Vagina (tissue), 2 donors: ENCODE measurements around the gene MARCHF3. TPM values are rescaled to one million over a fixed set of nuclear protein-coding genes. Genes with fewer than 3 reads are reported as not detected.

Source experiments
- DNase-seq, 2 donors: peaks; one replicate each; pipeline ENCODE4 v3.0.0-alpha.2; 2017; ENCODE audit errors: extremely low spot score in 2 of 2
- H3K27ac ChIP-seq: fragments of 200-600 bp; sonication (generic); one replicate; pipeline ENCODE4 v1.5.1; 2019
- H3K27me3 ChIP-seq: fragments of 200-600 bp; sonication (generic); one replicate; pipeline ENCODE4 v1.5.1; 2019
- H3K36me3 ChIP-seq, 2 donors: fragments of 200-600 bp; sonication (generic); one replicate each; pipeline ENCODE4 v1.5.1; 2017 to 2019
- H3K4me1 ChIP-seq: fragments of 200-600 bp; sonication (generic); one replicate; pipeline ENCODE4 v1.5.1; 2019
- H3K4me3 ChIP-seq, 2 donors: fragments of 200-600 bp; sonication (generic); 1 replicate in 1 of 2; 2 replicates in 1 of 2; pipeline ENCODE4 v1.5.1; 2016 to 2019
- H3K9me3 ChIP-seq: fragments of 200-600 bp; sonication (generic); one replicate; pipeline ENCODE4 v1.5.1; 2019
- POLR2A ChIP-seq, 2 donors: fragments of 450-650 bp; IDR thresholded peaks; one replicate each; pipeline ENCODE4 v1.6.1; 2017; ENCODE audit warnings: antibody characterized with exemption in 2 of 2, mild to moderate bottlenecking in 2 of 2, moderate library complexity in 2 of 2
- POLR2AphosphoS5 ChIP-seq, 2 donors: sonication (generic); formaldehyde crosslinking; IDR thresholded peaks; one replicate each; pipeline ENCODE4 v1.9.0; 2017; ENCODE audit warnings: antibody characterized with exemption in 2 of 2, mild to moderate bottlenecking in 2 of 2, low read depth in 1 of 2; ENCODE audit not compliant: insufficient read depth in 1 of 2
- intact Hi-C: fragments of 100-400 bp; cut with DNase I; formaldehyde crosslinking; loops from one replicate; pipeline ENCODE4 v1.15.1; 2023
- total RNA-seq: library from RNA; depleted of rRNA; stranded (reverse); fragments of >200 nt; gene quantifications from one replicate; pipeline ENCODE4 v1.2.3, GENCODE V29; 2016
- TF ChIP-seq, protein P1 (sequence below), 3 experiments: fragments of 450-650 bp in 2 of 3; fragments of 200-600 bp in 1 of 3; sonication (generic) in 1 of 3; IDR thresholded peaks; one replicate each; pipeline ENCODE4 v1.5.1; 2017 to 2019; ENCODE audit warnings: antibody characterized with exemption in 3 of 3, mild to moderate bottlenecking in 2 of 3, moderate library complexity in 2 of 3

Gene MARCHF3
- total RNA-seq, 1 donor from 2014 or later, result 2.0 TPM

DNA sequence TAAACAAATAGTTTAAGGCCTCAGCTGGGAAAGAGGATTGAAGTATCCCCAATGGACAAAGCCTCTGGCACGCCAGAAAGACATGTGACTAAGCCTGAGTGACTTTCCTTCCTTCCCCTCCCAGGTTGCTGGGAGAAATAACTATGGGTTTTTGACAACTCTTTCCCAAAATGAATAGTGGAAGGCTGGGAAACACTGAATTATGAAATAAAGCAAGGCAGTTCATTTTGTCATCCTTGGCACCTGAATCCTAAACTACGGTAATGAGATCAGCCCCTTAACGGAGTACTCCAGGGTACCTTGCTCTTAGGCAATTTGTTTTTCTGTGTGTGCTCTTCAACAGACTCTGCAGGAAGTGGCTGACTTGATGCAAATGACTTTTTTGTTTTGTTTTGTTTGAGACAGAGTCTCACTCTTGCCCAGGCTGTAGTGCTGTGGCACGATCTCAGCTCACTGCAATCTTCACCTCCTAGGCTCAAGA lies 178.2 kb downstream of the MARCHF3 start:
- Histone ChIP-seq H3K27me3 (no peaks in the 10 kb centered on the region), H3K4me1 (peaks cover 4% of the 10 kb centered on the region), H3K9me3 (no peaks in the 10 kb centered on the region), H3K4me3 (no peak overlapping the region), H3K27ac (peak overlapping the region; percentile 36), H3K36me3 (no peaks in the 10 kb centered on the region)
- no peak for DNase-seq
- TF ChIP-seq POLR2A (IDR thresholded peaks at IDR 0.05) (no peak), POLR2AphosphoS5 (IDR thresholded peaks at IDR 0.05; ENCODE audit: insufficient read depth in 1 of 2, low read depth in 1 of 2) (no peak)
- TF ChIP-seq, protein P1, sequence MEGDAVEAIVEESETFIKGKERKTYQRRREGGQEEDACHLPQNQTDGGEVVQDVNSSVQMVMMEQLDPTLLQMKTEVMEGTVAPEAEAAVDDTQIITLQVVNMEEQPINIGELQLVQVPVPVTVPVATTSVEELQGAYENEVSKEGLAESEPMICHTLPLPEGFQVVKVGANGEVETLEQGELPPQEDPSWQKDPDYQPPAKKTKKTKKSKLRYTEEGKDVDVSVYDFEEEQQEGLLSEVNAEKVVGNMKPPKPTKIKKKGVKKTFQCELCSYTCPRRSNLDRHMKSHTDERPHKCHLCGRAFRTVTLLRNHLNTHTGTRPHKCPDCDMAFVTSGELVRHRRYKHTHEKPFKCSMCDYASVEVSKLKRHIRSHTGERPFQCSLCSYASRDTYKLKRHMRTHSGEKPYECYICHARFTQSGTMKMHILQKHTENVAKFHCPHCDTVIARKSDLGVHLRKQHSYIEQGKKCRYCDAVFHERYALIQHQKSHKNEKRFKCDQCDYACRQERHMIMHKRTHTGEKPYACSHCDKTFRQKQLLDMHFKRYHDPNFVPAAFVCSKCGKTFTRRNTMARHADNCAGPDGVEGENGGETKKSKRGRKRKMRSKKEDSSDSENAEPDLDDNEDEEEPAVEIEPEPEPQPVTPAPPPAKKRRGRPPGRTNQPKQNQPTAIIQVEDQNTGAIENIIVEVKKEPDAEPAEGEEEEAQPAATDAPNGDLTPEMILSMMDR (IDR thresholded peaks at IDR 0.05), result no peak
- intact Hi-C loops, result no loop called here

DNA sequence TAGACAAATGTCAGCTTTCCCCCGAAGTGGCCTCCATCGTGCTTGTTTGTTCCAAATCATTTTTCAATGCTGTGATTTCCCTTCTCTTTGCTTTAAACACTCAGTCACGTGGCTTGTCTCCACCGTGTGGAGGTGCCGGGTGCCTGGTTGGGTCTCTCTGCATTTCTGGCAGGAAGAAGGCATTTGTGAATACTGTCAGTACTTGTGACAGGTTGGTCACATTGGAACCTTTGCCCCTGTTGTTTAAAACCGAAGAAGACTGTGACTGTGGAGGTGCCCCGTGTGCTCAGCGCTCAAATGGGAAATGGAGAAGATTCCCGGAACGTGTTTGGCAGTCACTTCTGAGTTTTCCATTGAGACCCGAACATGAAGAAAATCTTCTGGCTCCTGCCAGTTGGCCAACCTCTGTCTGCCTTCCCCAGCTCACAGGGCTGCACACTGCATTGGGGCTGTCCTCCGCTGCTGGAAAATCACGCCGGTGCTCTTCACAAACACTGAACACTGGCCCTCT lies 178.8 kb downstream of the MARCHF3 start:
- Histone ChIP-seq H3K36me3 (no peaks in the 10 kb centered on the region), H3K9me3 (no peaks in the 10 kb centered on the region), H3K4me1 (peaks cover 4% of the 10 kb centered on the region), H3K27ac (peak overlapping the region; percentile 36), H3K27me3 (no peaks in the 10 kb centered on the region), H3K4me3 (no peak overlapping the region)
- no peak for TF ChIP-seq POLR2AphosphoS5 (IDR thresholded peaks at IDR 0.05; ENCODE audit: insufficient read depth in 1 of 2, low read depth in 1 of 2)
- TF ChIP-seq, protein P1 (IDR thresholded peaks at IDR 0.05), result no peak
- no peak for TF ChIP-seq POLR2A (IDR thresholded peaks at IDR 0.05)
- intact Hi-C loops, result no loop called here
- DNase-seq, result no peak

DNA sequence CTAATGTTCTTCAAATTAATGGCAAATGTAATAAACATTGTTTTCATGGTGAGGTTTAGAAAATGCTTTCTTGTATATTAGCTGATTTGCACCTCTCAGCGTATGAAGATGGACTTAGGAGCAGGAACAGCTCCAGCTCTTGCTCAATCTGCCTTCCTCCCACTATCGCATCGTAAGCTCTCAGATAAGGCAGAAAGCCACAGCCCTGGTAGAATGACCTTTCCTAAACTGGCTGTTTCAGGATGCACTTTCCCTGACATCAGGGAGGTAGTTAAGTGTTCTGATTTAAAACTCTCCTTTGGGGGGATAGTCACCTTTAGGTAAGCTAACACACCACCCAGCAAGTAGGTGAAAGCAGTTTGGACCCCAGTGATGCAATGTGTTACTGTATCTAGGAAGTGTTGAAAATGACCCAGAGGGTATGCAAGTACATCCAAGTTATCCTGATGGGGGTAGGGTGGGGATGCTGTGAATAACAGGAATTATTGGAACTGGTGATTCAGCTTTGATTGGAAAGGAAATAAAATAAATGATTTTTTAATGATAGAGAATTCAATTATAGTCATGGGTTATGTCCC lies 181.2 kb downstream of the MARCHF3 start:
- no peak overlapping the region for H3K27ac ChIP-seq
- H3K27me3 ChIP-seq, result no peaks in the 10 kb centered on the region
- H3K9me3 ChIP-seq, result no peaks in the 10 kb centered on the region
- DNase-seq, result no peak
- TF ChIP-seq POLR2AphosphoS5 (IDR thresholded peaks at IDR 0.05; ENCODE audit: insufficient read depth in 1 of 2, low read depth in 1 of 2) (no peak), POLR2A (IDR thresholded peaks at IDR 0.05) (no peak)
- TF ChIP-seq, protein P1 (IDR thresholded peaks at IDR 0.05), result no peak
- H3K4me3 ChIP-seq, result no peak overlapping the region
- intact Hi-C loops, result no loop called here
- peaks cover 4% of the 10 kb centered on the region for H3K4me1 ChIP-seq
- H3K36me3 ChIP-seq, result no peaks in the 10 kb centered on the region

DNA sequence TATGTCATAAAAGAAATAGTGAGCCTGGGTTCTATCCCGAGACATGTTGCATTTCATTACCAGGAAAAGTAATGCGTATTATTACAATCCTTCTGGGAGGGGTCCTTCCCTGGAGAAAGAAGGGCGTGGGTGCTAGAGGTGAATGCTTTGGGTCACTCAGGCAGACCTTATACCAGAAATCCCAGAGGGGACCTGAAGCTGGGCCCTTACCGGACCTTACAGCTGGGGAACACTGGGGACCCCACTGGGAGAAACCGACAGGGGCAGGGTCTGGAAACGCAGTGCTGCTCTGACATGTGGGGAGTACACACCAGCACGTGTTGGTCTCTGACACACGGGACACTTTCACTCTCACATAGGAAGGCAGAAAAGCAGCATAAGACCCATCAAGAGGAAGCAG lies 182.1 kb downstream of the MARCHF3 start:
- peak overlapping the region; percentile 20 for H3K27ac ChIP-seq
- peaks cover 4% of the 10 kb centered on the region for H3K4me1 ChIP-seq
- no peak for DNase-seq
- intact Hi-C loops, result no loop called here
- H3K9me3 ChIP-seq, result no peaks in the 10 kb centered on the region
- no peak for TF ChIP-seq POLR2A (IDR thresholded peaks at IDR 0.05)
- TF ChIP-seq POLR2AphosphoS5 (IDR thresholded peaks at IDR 0.05; ENCODE audit: insufficient read depth in 1 of 2, low read depth in 1 of 2), result no peak
- TF ChIP-seq, protein P1 (IDR thresholded peaks at IDR 0.05), result no peak
- no peaks in the 10 kb centered on the region for H3K36me3 ChIP-seq
- no peaks in the 10 kb centered on the region for H3K27me3 ChIP-seq
- H3K4me3 ChIP-seq, result no peak overlapping the region

DNA sequence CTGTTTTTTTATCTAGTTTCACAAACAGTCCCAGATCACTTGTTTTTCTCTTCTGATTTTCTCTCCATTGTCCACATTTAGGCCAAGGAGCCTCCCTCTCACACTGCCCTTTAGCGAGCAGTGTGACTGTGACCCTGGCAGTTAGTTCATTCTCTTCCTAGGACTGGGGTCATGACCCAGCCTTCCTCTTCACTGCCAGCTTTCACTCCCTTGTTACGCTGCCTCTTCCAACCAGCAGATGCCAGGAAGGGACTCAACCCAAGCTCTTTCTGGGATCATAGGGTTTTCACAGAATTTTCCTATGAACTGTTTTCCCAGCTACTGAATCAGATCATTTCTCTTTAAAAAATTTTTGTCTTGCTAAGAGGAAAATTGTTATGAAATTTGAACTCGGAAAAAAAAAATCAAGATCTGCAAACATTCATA lies 182.5 kb downstream of the MARCHF3 start:
- intact Hi-C loops, result no loop called here
- H3K27ac ChIP-seq, result peak overlapping the region; percentile 20
- no peaks in the 10 kb centered on the region for H3K36me3 ChIP-seq
- H3K4me3 ChIP-seq, result no peak overlapping the region
- TF ChIP-seq POLR2AphosphoS5 (IDR thresholded peaks at IDR 0.05; ENCODE audit: insufficient read depth in 1 of 2, low read depth in 1 of 2), result no peak
- no peak for TF ChIP-seq POLR2A (IDR thresholded peaks at IDR 0.05)
- TF ChIP-seq, protein P1 (IDR thresholded peaks at IDR 0.05), result no peak
- H3K4me1 ChIP-seq, result peaks cover 4% of the 10 kb centered on the region
- DNase-seq, result no peak
- no peaks in the 10 kb centered on the region for H3K9me3 ChIP-seq
- H3K27me3 ChIP-seq, result no peaks in the 10 kb centered on the region
